HG03095 (cell line): ENCODE measurements around the gene RNF222.
"Not testable (repeated sequence)": the region's sequence is repeated elsewhere in the genome, so short reads cannot be mapped to it uniquely, and the experiment has no call there.

Source experiments
- ATAC-seq: cut with Tn5 transposase; IDR thresholded peaks from one replicate; pipeline ENCODE4 v1.9.1; 2021; ENCODE audit warnings: moderate library complexity; ENCODE audit not compliant: unreplicated experiment

Gene RNF222

GRCh38 chr17:8347001-8347400 is 50.6 kb downstream of the RNF222 start:
- ATAC-seq = not testable (repeated sequence)

GRCh38 chr17:8345951-8346665 is 51.5 kb downstream of the RNF222 start:
- ATAC-seq = no peak

- no peak for ATAC-seq
Observed at GRCh38 chr17:8345052-8345690, 52.5 kb downstream of the RNF222 start.

- no peak for ATAC-seq
Observed at GRCh38 chr17:8341456-8341855, 56.2 kb downstream of the RNF222 start.
